Ishikawa (cell line): ENCODE results near the gene PEA15.

ENCODE experiments used
- CEBPB ChIP-seq: IDR thresholded peaks from 2 replicates; pipeline ENCODE4 v1.6.1; 2012
- EP300 ChIP-seq: IDR thresholded peaks from 2 replicates; pipeline ENCODE4 v1.6.1; 2012; ENCODE audit warnings: borderline replicate concordance
- RAD21 ChIP-seq: IDR thresholded peaks from 2 replicates; pipeline ENCODE4 v1.6.1; 2012; ENCODE audit warnings: low read depth
- TCF12 ChIP-seq: IDR thresholded peaks from 2 replicates; pipeline ENCODE4 v1.6.1; 2012; ENCODE audit warnings: low read depth
- TF ChIP-seq, protein P1 (sequence below): IDR thresholded peaks from 2 replicates; pipeline ENCODE4 v1.6.1; 2012; ENCODE audit warnings: low read depth, mild to moderate bottlenecking

DNA sequence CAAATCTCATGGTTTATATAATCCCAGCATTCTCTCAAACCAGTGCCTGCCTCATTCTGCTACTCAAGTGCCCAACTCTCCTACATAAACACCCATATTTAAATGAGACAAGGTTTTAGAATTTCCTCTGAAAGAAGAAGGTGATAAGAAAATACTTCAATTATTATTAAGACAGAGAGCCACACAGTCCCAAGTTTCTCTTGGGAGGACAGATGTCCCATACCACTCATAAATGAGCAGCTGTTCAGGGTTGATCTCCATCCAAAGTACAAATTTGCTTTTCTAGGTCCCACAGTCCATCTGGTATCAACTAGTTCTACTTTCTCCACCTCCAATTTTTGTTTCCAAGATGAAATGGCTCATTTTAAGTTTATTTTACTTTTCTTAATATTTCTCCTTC is 45.8 kb downstream of the PEA15 start:
- TF ChIP-seq RAD21 (no peak), CEBPB (no peak), TCF12 (no peak), EP300 (no peak)
- TF ChIP-seq, protein P1, sequence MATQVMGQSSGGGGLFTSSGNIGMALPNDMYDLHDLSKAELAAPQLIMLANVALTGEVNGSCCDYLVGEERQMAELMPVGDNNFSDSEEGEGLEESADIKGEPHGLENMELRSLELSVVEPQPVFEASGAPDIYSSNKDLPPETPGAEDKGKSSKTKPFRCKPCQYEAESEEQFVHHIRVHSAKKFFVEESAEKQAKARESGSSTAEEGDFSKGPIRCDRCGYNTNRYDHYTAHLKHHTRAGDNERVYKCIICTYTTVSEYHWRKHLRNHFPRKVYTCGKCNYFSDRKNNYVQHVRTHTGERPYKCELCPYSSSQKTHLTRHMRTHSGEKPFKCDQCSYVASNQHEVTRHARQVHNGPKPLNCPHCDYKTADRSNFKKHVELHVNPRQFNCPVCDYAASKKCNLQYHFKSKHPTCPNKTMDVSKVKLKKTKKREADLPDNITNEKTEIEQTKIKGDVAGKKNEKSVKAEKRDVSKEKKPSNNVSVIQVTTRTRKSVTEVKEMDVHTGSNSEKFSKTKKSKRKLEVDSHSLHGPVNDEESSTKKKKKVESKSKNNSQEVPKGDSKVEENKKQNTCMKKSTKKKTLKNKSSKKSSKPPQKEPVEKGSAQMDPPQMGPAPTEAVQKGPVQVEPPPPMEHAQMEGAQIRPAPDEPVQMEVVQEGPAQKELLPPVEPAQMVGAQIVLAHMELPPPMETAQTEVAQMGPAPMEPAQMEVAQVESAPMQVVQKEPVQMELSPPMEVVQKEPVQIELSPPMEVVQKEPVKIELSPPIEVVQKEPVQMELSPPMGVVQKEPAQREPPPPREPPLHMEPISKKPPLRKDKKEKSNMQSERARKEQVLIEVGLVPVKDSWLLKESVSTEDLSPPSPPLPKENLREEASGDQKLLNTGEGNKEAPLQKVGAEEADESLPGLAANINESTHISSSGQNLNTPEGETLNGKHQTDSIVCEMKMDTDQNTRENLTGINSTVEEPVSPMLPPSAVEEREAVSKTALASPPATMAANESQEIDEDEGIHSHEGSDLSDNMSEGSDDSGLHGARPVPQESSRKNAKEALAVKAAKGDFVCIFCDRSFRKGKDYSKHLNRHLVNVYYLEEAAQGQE: no peak
